Neuronal stem cell (in vitro differentiated cells): ENCODE data around the gene NECAB3.

Source experiments
- DNase-seq: peaks from one replicate; pipeline ENCODE4 v3.0.0-alpha.2; 2013; ENCODE audit warnings: low spot score
- H2AFZ ChIP-seq: one replicate; pipeline ENCODE4 v1.6.1; 2013; ENCODE audit warnings: mild to moderate bottlenecking, low read length, inconsistent platforms
- H2AK5ac ChIP-seq: 2 replicates; pipeline ENCODE4 v1.6.1; 2013; ENCODE audit warnings: low read depth, mild to moderate bottlenecking, inconsistent platforms, low read length, moderate library complexity, mixed read lengths
- H2BK120ac ChIP-seq: 2 replicates; pipeline ENCODE4 v1.6.1; 2013; ENCODE audit warnings: low read depth, mild to moderate bottlenecking, inconsistent platforms, low read length, moderate library complexity, mixed read lengths
- H2BK12ac ChIP-seq: one replicate; pipeline ENCODE4 v1.6.1; 2013; ENCODE audit warnings: low read length, inconsistent platforms
- H2BK15ac ChIP-seq: 2 replicates; pipeline ENCODE4 v1.6.1; 2013; ENCODE audit warnings: mild to moderate bottlenecking, low read length, inconsistent platforms, mixed read lengths
- H2BK5ac ChIP-seq: one replicate; pipeline ENCODE4 v1.6.1; 2013; ENCODE audit warnings: inconsistent platforms, mild to moderate bottlenecking, low read length, moderate library complexity
- H3K14ac ChIP-seq: one replicate; pipeline ENCODE4 v1.6.1; 2013; ENCODE audit warnings: low read length, inconsistent platforms
- H3K18ac ChIP-seq: 2 replicates; pipeline ENCODE4 v1.6.1; 2013; ENCODE audit warnings: low read length, inconsistent platforms
- H3K23ac ChIP-seq: 2 replicates; pipeline ENCODE4 v1.6.1; 2013; ENCODE audit warnings: low read depth, mild to moderate bottlenecking, mixed read lengths, low read length, inconsistent platforms; ENCODE audit not compliant: poor library complexity
- H3K27ac ChIP-seq: replicated peaks from 3 replicates; pipeline ENCODE4 v1.5.1; 2013; ENCODE audit warnings: low read length, inconsistent platforms
- H3K27me3 ChIP-seq, 3 experiments: 2 replicates each; pipeline ENCODE4 v1.6.1; 2013; ENCODE audit warnings: low read length in 3 of 3, mild to moderate bottlenecking in 2 of 3, inconsistent platforms in 1 of 3, low read depth in 1 of 3, mixed read lengths in 1 of 3, moderate library complexity in 1 of 3; ENCODE audit not compliant: control insufficient read depth in 3 of 3, insufficient read depth in 3 of 3
- H3K36me3 ChIP-seq, 2 donors: replicated peaks in 1 of 2; 2 replicates each; pipeline ENCODE4 v1.6.1; 2013; ENCODE audit warnings: low read length in 2 of 2; ENCODE audit not compliant: control insufficient read depth in 2 of 2, insufficient read depth in 2 of 2
- H3K4ac ChIP-seq: 2 replicates; pipeline ENCODE4 v1.6.1; 2013; ENCODE audit warnings: inconsistent platforms, mild to moderate bottlenecking, low read length, moderate library complexity
- H3K4me1 ChIP-seq, 2 donors: 1 replicate in 1 of 2; 2 replicates in 1 of 2; pipeline ENCODE4 v1.6.1; 2013; ENCODE audit warnings: low read length in 2 of 2, low read depth in 1 of 2; ENCODE audit not compliant: control insufficient read depth in 2 of 2, insufficient read depth in 1 of 2
- H3K4me2 ChIP-seq: one replicate; pipeline ENCODE4 v1.6.1; 2013; ENCODE audit warnings: mild to moderate bottlenecking, low read length, inconsistent platforms; ENCODE audit not compliant: insufficient read depth, poor library complexity, severe bottlenecking
- H3K4me3 ChIP-seq, 2 donors: 2 replicates each; pipeline ENCODE4 v1.5.1; 2013; ENCODE audit warnings: low read length in 2 of 2, mild to moderate bottlenecking in 2 of 2, inconsistent platforms in 1 of 2, moderate library complexity in 1 of 2
- H3K79me1 ChIP-seq: one replicate; pipeline ENCODE4 v1.6.1; 2013; ENCODE audit warnings: low read depth, mild to moderate bottlenecking, inconsistent platforms, low read length, moderate library complexity
- H3K9ac ChIP-seq: one replicate; pipeline ENCODE4 v1.6.1; 2013; ENCODE audit warnings: mild to moderate bottlenecking, low read depth, low read length, inconsistent platforms; ENCODE audit not compliant: poor library complexity
- H3K9me3 ChIP-seq, 2 donors: replicated peaks in 1 of 2; 2 replicates each; pipeline versions ENCODE3 to v1.6.1; 2013; ENCODE audit warnings: low read length in 2 of 2, mild to moderate bottlenecking in 2 of 2, inconsistent platforms in 1 of 2, low read depth in 1 of 2, mixed read lengths in 1 of 2, moderate library complexity in 1 of 2; ENCODE audit not compliant: control insufficient read depth in 2 of 2, insufficient read depth in 1 of 2
- H4K8ac ChIP-seq: one replicate; pipeline ENCODE4 v1.6.1; 2013; ENCODE audit warnings: low read depth, mild to moderate bottlenecking, inconsistent platforms, low read length, moderate library complexity
- H4K91ac ChIP-seq: one replicate; pipeline ENCODE4 v1.6.1; 2013; ENCODE audit warnings: low read length, low read depth, mild to moderate bottlenecking, inconsistent platforms; ENCODE audit not compliant: poor library complexity
- WGBS, 2 donors: extraction: QIAGEN DNeasy Blood & Tissue Kit; methylation state at CpG; one replicate each; pipeline ENCODE4 v1.1.7; 2013; ENCODE audit warnings: missing lambda C conversion rate in 2 of 2, mixed read lengths in 1 of 2; ENCODE audit not compliant: insufficient read length in 2 of 2, insufficient replicate concordance in 1 of 2; ENCODE audit errors: extremely low coverage in 2 of 2; 5-methylcytosine and 5-hydroxymethylcytosine counted together

NECAB3 gene

GRCh38 chr20:33612001-33612400 is 62.2 kb downstream of the NECAB3 start:
- Histone ChIP-seq H3K36me3 (peaks cover 7 to 88% of the 10 kb centered on the region in 2 donors), H3K14ac (no peak overlapping the region), H3K4me1 (no peaks in the 10 kb centered on the region), H3K9ac (no peak overlapping the region), H2AFZ (no peak overlapping the region), H3K4me2 (no peak overlapping the region), H3K18ac (no peak overlapping the region), H3K9me3 (no peaks in the 10 kb centered on the region), H2BK5ac (no peak overlapping the region), H3K23ac (no peak overlapping the region), H2BK15ac (no peak overlapping the region), H3K27ac (no peak overlapping the region), H3K4me3 (no peak overlapping the region), H3K79me1 (no peaks in the 10 kb centered on the region), H2BK12ac (no peak overlapping the region), H4K91ac (no peak overlapping the region), H4K8ac (no peak overlapping the region), H3K27me3 (no peaks in the 10 kb centered on the region), H3K4ac (no peak overlapping the region), H2AK5ac (no peak overlapping the region), H2BK120ac (no peak overlapping the region)
- no peak for DNase-seq
- no CpG with 5 or more reads among the region's 4 CpGs for WGBS, 2 donors

GRCh38 chr20:33611106-33611505 is 63.1 kb downstream of the NECAB3 start:
- Histone ChIP-seq H3K9ac (no peak overlapping the region), H2AK5ac (no peak overlapping the region), H2BK5ac (no peak overlapping the region), H4K8ac (no peak overlapping the region), H4K91ac (no peak overlapping the region), H3K27ac (no peak overlapping the region), H3K4me1 (peaks cover 0 to 3% of the 10 kb centered on the region in 2 donors), H3K23ac (no peak overlapping the region), H2AFZ (no peak overlapping the region), H2BK15ac (no peak overlapping the region), H3K79me1 (no peaks in the 10 kb centered on the region), H2BK120ac (no peak overlapping the region), H3K27me3 (no peaks in the 10 kb centered on the region), H3K9me3 (no peaks in the 10 kb centered on the region), H3K14ac (no peak overlapping the region), H3K36me3 (peaks cover 7 to 80% of the 10 kb centered on the region in 2 donors), H3K4me3 (no peak overlapping the region), H3K4ac (no peak overlapping the region), H3K18ac (no peak overlapping the region), H3K4me2 (no peak overlapping the region), H2BK12ac (no peak overlapping the region)
- no peak for DNase-seq
- WGBS, 2 donors = no CpG with 5 or more reads among the region's 5 CpGs

GRCh38 chr20:33609504-33609903 is 64.7 kb downstream of the NECAB3 start:
- no peak overlapping the region for H3K4me3 ChIP-seq
- no peak overlapping the region for H4K8ac ChIP-seq
- H3K18ac ChIP-seq = no peak overlapping the region
- peaks cover 0 to 3% of the 10 kb centered on the region in 2 donors for H3K4me1 ChIP-seq
- no peak overlapping the region for H3K27ac ChIP-seq
- H2BK120ac ChIP-seq = no peak overlapping the region
- WGBS, 2 donors = no CpG with 5 or more reads among the region's 2 CpGs
- H3K4me2 ChIP-seq = no peak overlapping the region
- no peaks in the 10 kb centered on the region for H3K79me1 ChIP-seq
- no peak overlapping the region for H2BK5ac ChIP-seq
- no peak overlapping the region for H2AK5ac ChIP-seq
- no peak overlapping the region for H2BK15ac ChIP-seq
- H3K9me3 ChIP-seq = no peaks in the 10 kb centered on the region
- no peak overlapping the region for H3K23ac ChIP-seq
- no peak overlapping the region for H2BK12ac ChIP-seq
- H2AFZ ChIP-seq = no peak overlapping the region
- DNase-seq = no peak
- no peak overlapping the region for H4K91ac ChIP-seq
- H3K36me3 ChIP-seq = peaks cover 5 to 64% of the 10 kb centered on the region in 2 donors
- no peak overlapping the region for H3K9ac ChIP-seq
- no peaks in the 10 kb centered on the region for H3K27me3 ChIP-seq
- H3K14ac ChIP-seq = no peak overlapping the region
- H3K4ac ChIP-seq = no peak overlapping the region
